Iris pigment epithelial cell (primary cell): ENCODE measurements around the gene SMIM44.

ENCODE experiments used
- DNase-seq: peaks from one replicate; pipeline ENCODE4 v3.0.0-alpha.2; 2011; ENCODE audit warnings: low read depth

The SMIM44 gene

DNA sequence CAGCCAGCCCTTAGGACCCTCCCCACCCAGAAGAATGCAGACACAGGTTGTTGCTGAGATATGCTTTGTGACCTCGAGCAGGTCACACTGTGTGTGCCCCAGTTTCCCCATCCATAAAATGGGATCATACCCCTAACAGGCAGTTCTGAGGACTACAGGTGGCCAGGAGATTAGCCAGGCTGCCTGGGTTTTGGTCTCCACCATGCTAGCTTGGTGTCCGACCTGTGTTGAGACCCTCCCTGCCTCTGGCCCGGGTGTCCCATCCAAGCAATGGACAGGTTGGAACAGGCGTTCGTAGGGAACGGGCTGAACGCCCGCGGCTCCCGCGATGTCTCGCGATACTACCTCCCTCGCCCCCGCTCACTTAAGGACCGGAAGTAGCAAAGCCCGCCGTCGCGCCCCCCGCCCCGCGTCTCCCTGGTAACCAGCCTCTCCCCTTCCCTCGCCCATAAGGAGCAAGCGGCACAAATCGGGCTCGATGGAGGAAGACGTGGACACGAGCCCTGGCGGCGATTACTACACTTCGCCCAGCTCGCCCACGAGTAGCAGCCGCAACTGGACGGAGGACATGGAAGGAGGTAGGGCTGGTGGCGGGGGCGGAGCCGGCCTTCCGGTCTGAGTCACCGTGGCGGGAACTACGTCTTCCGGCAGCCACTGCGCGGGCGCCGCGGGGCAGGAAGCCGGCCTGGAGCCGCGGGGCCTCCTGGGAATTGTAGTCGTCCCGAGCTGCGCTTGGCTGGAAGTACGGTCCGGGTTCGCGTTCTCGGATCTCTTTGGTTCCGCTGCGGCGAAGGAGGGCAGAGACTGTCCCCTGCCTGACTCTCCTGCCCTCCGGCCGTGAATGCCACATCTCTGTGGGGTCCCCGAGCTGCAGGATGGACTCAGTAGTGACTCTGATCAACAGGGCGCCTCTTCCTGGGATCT lies 48.3 kb downstream of the SMIM44 start:
- DNase-seq: peak; percentile 97

- DNase-seq: no peak
These were observed 49.3 kb downstream of the SMIM44 start for GRCh38 chr19:3433805-3434540.

DNA sequence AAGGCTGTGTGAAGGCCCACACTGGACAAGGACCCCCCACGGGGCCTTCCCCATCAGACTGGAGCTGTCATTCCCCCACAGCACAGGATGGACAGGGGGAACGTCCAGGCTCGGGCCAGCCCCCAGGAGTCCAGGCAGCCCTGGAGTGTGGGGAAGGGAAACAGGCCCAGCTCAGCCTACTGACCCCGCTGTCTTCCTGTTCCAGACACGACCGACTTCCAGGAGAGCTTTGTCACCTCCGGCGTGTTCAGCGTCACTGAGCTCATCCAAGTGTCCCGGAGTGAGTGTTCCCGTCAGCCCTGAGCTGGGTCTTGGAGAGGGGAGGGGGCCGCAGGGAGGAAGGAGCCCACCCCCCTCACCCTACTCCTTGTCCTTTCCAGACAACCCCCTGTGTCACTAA lies 49.9 kb downstream of the SMIM44 start:
- DNase-seq: no peak
